MM.1S (cell line): ENCODE measurements around the gene DDX39A.
A peak's percentile ranks its signal among the peaks of the same experiment; 100 is the strongest.

Experiments used
- DNase-seq: peaks from one replicate; pipeline ENCODE4 v3.0.0-alpha.2; 2015
- H2AFZ ChIP-seq: fragments of 300-600 bp; sonication (generic); 2 replicates; pipeline ENCODE4 v1.6.0; 2016; ENCODE audit warnings: antibody characterized with exemption, low read length
- H3F3A ChIP-seq: fragments of 300-600 bp; sonication (generic); 2 replicates; pipeline ENCODE4 v1.6.1; 2016; ENCODE audit warnings: mild to moderate bottlenecking, antibody characterized with exemption, low read length, moderate library complexity, mixed read lengths; ENCODE audit not compliant: insufficient read depth
- H3K27ac ChIP-seq: fragments of 300-600 bp; sonication (generic); 2 replicates; pipeline ENCODE4 v1.5.1; 2016; ENCODE audit warnings: mild to moderate bottlenecking, low read length
- H3K27me3 ChIP-seq: fragments of 300-600 bp; sonication (generic); replicated peaks from 2 replicates; pipeline ENCODE4 v1.6.0; 2016; ENCODE audit warnings: low read length; ENCODE audit not compliant: insufficient read depth
- H3K36me3 ChIP-seq: fragments of 300-600 bp; sonication (generic); replicated peaks from 2 replicates; pipeline ENCODE4 v1.6.1; 2016; ENCODE audit warnings: mild to moderate bottlenecking, low read length, mixed read lengths; ENCODE audit not compliant: insufficient read depth
- H3K4me1 ChIP-seq: fragments of 300-600 bp; sonication (generic); 2 replicates; pipeline ENCODE4 v1.6.1; 2016; ENCODE audit warnings: low read length, mixed read lengths
- H3K4me2 ChIP-seq: fragments of 300-600 bp; sonication (generic); 2 replicates; pipeline ENCODE4 v1.6.0; 2016; ENCODE audit warnings: low read depth, low read length
- H3K4me3 ChIP-seq: fragments of 300-600 bp; sonication (generic); 2 replicates; pipeline ENCODE4 v1.5.1; 2016; ENCODE audit warnings: low read length, mixed read lengths
- H3K79me2 ChIP-seq: fragments of 300-600 bp; sonication (generic); 2 replicates; pipeline ENCODE4 v1.6.1; 2016; ENCODE audit warnings: mixed run types, low read length, mixed read lengths
- H3K9ac ChIP-seq: fragments of 300-600 bp; sonication (generic); 2 replicates; pipeline ENCODE4 v1.6.1; 2016; ENCODE audit warnings: low read length, mixed read lengths
- H3K9me2 ChIP-seq: fragments of 300-600 bp; sonication (generic); replicated peaks from 2 replicates; pipeline ENCODE4 v1.6.1; 2016; ENCODE audit warnings: mild to moderate bottlenecking, low read length, mixed read lengths; ENCODE audit not compliant: insufficient read depth
- H3K9me3 ChIP-seq: fragments of 300-600 bp; sonication (generic); replicated peaks from 2 replicates; pipeline ENCODE4 v1.6.1; 2016; ENCODE audit warnings: mild to moderate bottlenecking, low read length, mixed read lengths; ENCODE audit not compliant: insufficient read depth
- H4K20me1 ChIP-seq: fragments of 300-600 bp; sonication (generic); 2 replicates; pipeline ENCODE4 v1.6.1; 2016; ENCODE audit warnings: mild to moderate bottlenecking, low read length, moderate library complexity, mixed read lengths; ENCODE audit not compliant: insufficient read depth
- EZH2 ChIP-seq: fragments of 300-600 bp; sonication (generic); optimal IDR thresholded peaks from 2 replicates; pipeline ENCODE3; 2017; ENCODE audit warnings: low read depth, mild to moderate bottlenecking, antibody characterized with exemption, low read length, mixed read lengths
- EZH2phosphoT487 ChIP-seq: fragments of 300-600 bp; sonication (generic); IDR thresholded peaks from 2 replicates; pipeline ENCODE4 v1.6.1; 2018; ENCODE audit warnings: antibody characterized with exemption, low read length
- TF ChIP-seq, protein P1 (sequence below): fragments of 300-600 bp; sonication (generic); IDR thresholded peaks from 2 replicates; pipeline ENCODE4 v1.5.1; 2016; ENCODE audit warnings: antibody characterized with exemption, low read length, mixed read lengths

The DDX39A gene

GRCh38 chr19:14419106-14419813 is at the start of gene DDX39A:
Gene DDX39A, minus strand, starts transcription at chr19:14419341. Its CDS starts 6,121 bp downstream, at chr19:14413220.
- DNase-seq, result peak; percentile 99
- H2AFZ ChIP-seq, result peak within 1 kb of the TSS; percentile 94
- H3K27me3 ChIP-seq, result no peaks in the 10 kb centered on the region; the same call in 1 of the 2 replicates
- peak within 1 kb of the TSS; percentile 91 for H3K27ac ChIP-seq
- H3K4me3 ChIP-seq, result peak within 1 kb of the TSS; percentile 98
- peak within 1 kb of the TSS; percentile 98 for H3K9ac ChIP-seq
- H3K79me2 ChIP-seq, result peaks cover 52% of the 10 kb centered on the region
- peak within 1 kb of the TSS; percentile 76 for H3K4me2 ChIP-seq
- peaks cover 9% of the 10 kb centered on the region for H3F3A ChIP-seq
- peaks cover 8% of the 10 kb centered on the region; the same call in 1 of the 2 replicates for H3K36me3 ChIP-seq
- H3K9me3 ChIP-seq, result no peaks in the 10 kb centered on the region
- no peak for TF ChIP-seq EZH2phosphoT487
- no peak for TF ChIP-seq EZH2
- TF ChIP-seq, protein P1, sequence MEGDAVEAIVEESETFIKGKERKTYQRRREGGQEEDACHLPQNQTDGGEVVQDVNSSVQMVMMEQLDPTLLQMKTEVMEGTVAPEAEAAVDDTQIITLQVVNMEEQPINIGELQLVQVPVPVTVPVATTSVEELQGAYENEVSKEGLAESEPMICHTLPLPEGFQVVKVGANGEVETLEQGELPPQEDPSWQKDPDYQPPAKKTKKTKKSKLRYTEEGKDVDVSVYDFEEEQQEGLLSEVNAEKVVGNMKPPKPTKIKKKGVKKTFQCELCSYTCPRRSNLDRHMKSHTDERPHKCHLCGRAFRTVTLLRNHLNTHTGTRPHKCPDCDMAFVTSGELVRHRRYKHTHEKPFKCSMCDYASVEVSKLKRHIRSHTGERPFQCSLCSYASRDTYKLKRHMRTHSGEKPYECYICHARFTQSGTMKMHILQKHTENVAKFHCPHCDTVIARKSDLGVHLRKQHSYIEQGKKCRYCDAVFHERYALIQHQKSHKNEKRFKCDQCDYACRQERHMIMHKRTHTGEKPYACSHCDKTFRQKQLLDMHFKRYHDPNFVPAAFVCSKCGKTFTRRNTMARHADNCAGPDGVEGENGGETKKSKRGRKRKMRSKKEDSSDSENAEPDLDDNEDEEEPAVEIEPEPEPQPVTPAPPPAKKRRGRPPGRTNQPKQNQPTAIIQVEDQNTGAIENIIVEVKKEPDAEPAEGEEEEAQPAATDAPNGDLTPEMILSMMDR, result no peak
- H3K4me1 ChIP-seq, result peaks cover 11% of the 10 kb centered on the region
- peaks cover 34% of the 10 kb centered on the region for H4K20me1 ChIP-seq
- no peaks in the 10 kb centered on the region for H3K9me2 ChIP-seq

GRCh38 chr19:14467816-14468215 is 48.7 kb upstream of the DDX39A start:
- no peaks in the 10 kb centered on the region for H3K9me2 ChIP-seq
- no peaks in the 10 kb centered on the region for H3K9me3 ChIP-seq
- no peak overlapping the region for H3K27ac ChIP-seq
- H3F3A ChIP-seq, result no peaks in the 10 kb centered on the region
- peaks cover 6% of the 10 kb centered on the region; the same call in 1 of the 2 replicates for H3K27me3 ChIP-seq
- no peaks in the 10 kb centered on the region for H4K20me1 ChIP-seq
- H3K4me3 ChIP-seq, result no peak overlapping the region
- no peak for TF ChIP-seq EZH2
- TF ChIP-seq, protein P1, result no peak
- TF ChIP-seq EZH2phosphoT487, result no peak
- H3K36me3 ChIP-seq, result no peaks in the 10 kb centered on the region
- no peaks in the 10 kb centered on the region for H3K79me2 ChIP-seq
- H3K4me1 ChIP-seq, result no peaks in the 10 kb centered on the region
- no peak overlapping the region for H2AFZ ChIP-seq
- H3K9ac ChIP-seq, result no peak overlapping the region
- no peak overlapping the region for H3K4me2 ChIP-seq
- no peak for DNase-seq

GRCh38 chr19:14467391-14467790 is 48.2 kb upstream of the DDX39A start:
- no peak overlapping the region for H3K4me2 ChIP-seq
- peaks cover 2% of the 10 kb centered on the region; the same call in 1 of the 2 replicates for H3K27me3 ChIP-seq
- H3F3A ChIP-seq, result no peaks in the 10 kb centered on the region
- no peak overlapping the region for H2AFZ ChIP-seq
- H3K36me3 ChIP-seq, result no peaks in the 10 kb centered on the region
- H3K79me2 ChIP-seq, result no peaks in the 10 kb centered on the region
- no peak overlapping the region for H3K4me3 ChIP-seq
- H3K27ac ChIP-seq, result no peak overlapping the region
- no peak for TF ChIP-seq EZH2phosphoT487
- TF ChIP-seq, protein P1, result no peak
- no peak for TF ChIP-seq EZH2
- H3K9me3 ChIP-seq, result no peaks in the 10 kb centered on the region
- H3K4me1 ChIP-seq, result no peaks in the 10 kb centered on the region
- no peak overlapping the region for H3K9ac ChIP-seq
- H4K20me1 ChIP-seq, result no peaks in the 10 kb centered on the region
- H3K9me2 ChIP-seq, result no peaks in the 10 kb centered on the region
- no peak for DNase-seq
